H9 (cell line): Measurements from ENCODE around the gene GALNT17. TPM values are rescaled to one million over a fixed set of nuclear protein-coding genes. Genes with fewer than 3 reads are reported as not detected.

ENCODE experiments used
- DNase-seq: peaks from one replicate; pipeline ENCODE4 v3.0.0-alpha.2; 2017
- H2AFZ ChIP-seq: one replicate; pipeline ENCODE4 v1.6.1; 2013; ENCODE audit warnings: mild to moderate bottlenecking, low read length, control low read depth, moderate library complexity
- H2AK5ac ChIP-seq: 2 replicates; pipeline ENCODE4 v1.6.1; 2013; ENCODE audit warnings: low read length, control low read depth, mixed read lengths; ENCODE audit not compliant: insufficient read length
- H2BK120ac ChIP-seq: one replicate; pipeline ENCODE4 v1.6.1; 2013; ENCODE audit warnings: low read depth, mild to moderate bottlenecking, low read length, control low read depth, inconsistent platforms; ENCODE audit not compliant: poor library complexity, severe bottlenecking
- H2BK12ac ChIP-seq: 2 replicates; pipeline ENCODE4 v1.6.1; 2013; ENCODE audit warnings: low read length, control low read depth, mixed read lengths, low read depth; ENCODE audit not compliant: insufficient read length
- H2BK15ac ChIP-seq: 2 replicates; pipeline ENCODE4 v1.6.1; 2013; ENCODE audit warnings: low read depth, low read length, control low read depth
- H2BK20ac ChIP-seq: one replicate; pipeline ENCODE4 v1.6.1; 2013; ENCODE audit warnings: low read depth, mild to moderate bottlenecking, low read length, control low read depth, inconsistent platforms; ENCODE audit not compliant: poor library complexity, severe bottlenecking
- H2BK5ac ChIP-seq: 2 replicates; pipeline ENCODE4 v1.6.1; 2013; ENCODE audit warnings: low read length, control low read depth, mixed read lengths; ENCODE audit not compliant: insufficient read length
- H3K14ac ChIP-seq: 2 replicates; pipeline ENCODE4 v1.6.1; 2013; ENCODE audit warnings: low read length, control low read depth; ENCODE audit not compliant: insufficient read depth
- H3K18ac ChIP-seq: 2 replicates; pipeline ENCODE4 v1.6.1; 2013; ENCODE audit warnings: low read depth, mild to moderate bottlenecking, mixed read lengths, low read length, control low read depth; ENCODE audit not compliant: insufficient read length
- H3K23ac ChIP-seq: 2 replicates; pipeline ENCODE4 v1.6.1; 2013; ENCODE audit warnings: low read length, control low read depth, mixed read lengths, low read depth; ENCODE audit not compliant: insufficient read length
- H3K23me2 ChIP-seq: 2 replicates; pipeline ENCODE4 v1.6.1; 2013; ENCODE audit warnings: low read depth, mild to moderate bottlenecking, mixed read lengths, low read length, control low read depth; ENCODE audit not compliant: insufficient read length, poor library complexity, severe bottlenecking
- H3K27ac ChIP-seq: 2 replicates; pipeline ENCODE4 v1.5.1; 2013; ENCODE audit warnings: low read length, control low read depth, mixed read lengths, low read depth; ENCODE audit not compliant: insufficient read length
- H3K27me3 ChIP-seq: 2 replicates; pipeline ENCODE4 v1.6.1; 2013; ENCODE audit warnings: low read length, control low read depth, inconsistent platforms; ENCODE audit not compliant: insufficient read depth
- H3K4ac ChIP-seq: 2 replicates; pipeline ENCODE4 v1.6.1; 2013; ENCODE audit warnings: low read depth, mild to moderate bottlenecking, control low read depth, inconsistent platforms, low read length, moderate library complexity
- H3K4me1 ChIP-seq: 2 replicates; pipeline ENCODE4 v1.6.1; 2013; ENCODE audit warnings: low read length, control low read depth, inconsistent platforms; ENCODE audit not compliant: insufficient read depth
- H3K4me2 ChIP-seq: 2 replicates; pipeline ENCODE4 v1.6.1; 2013; ENCODE audit warnings: low read length, control low read depth, mixed read lengths; ENCODE audit not compliant: insufficient read length, insufficient read depth
- H3K56ac ChIP-seq: 2 replicates; pipeline ENCODE4 v1.6.1; 2013; ENCODE audit warnings: low read depth, mild to moderate bottlenecking, mixed read lengths, low read length, control low read depth; ENCODE audit not compliant: insufficient read length
- H3K79me1 ChIP-seq: 2 replicates; pipeline ENCODE4 v1.6.1; 2013; ENCODE audit warnings: low read depth, mild to moderate bottlenecking, moderate library complexity, low read length, control low read depth, inconsistent platforms; ENCODE audit not compliant: insufficient read depth, poor library complexity, severe bottlenecking
- H3K79me2 ChIP-seq: 2 replicates; pipeline ENCODE4 v1.6.1; 2013; ENCODE audit warnings: low read length, control low read depth, inconsistent platforms; ENCODE audit not compliant: insufficient read depth
- H3K9ac ChIP-seq: 2 replicates; pipeline ENCODE4 v1.6.1; 2013; ENCODE audit warnings: low read length, control low read depth, mixed read lengths; ENCODE audit not compliant: insufficient read length; ENCODE audit errors: extremely low read depth
- H3K9me3 ChIP-seq: one replicate; pipeline ENCODE4 v1.6.1; 2013; ENCODE audit warnings: low read depth, low read length, inconsistent platforms; ENCODE audit not compliant: control insufficient read depth
- H3T11ph ChIP-seq: one replicate; pipeline ENCODE4 v1.6.1; 2013; ENCODE audit warnings: mild to moderate bottlenecking, low read length, control low read depth, inconsistent platforms
- H4K20me1 ChIP-seq: one replicate; pipeline ENCODE4 v1.6.1; 2013; ENCODE audit not compliant: control insufficient read depth, insufficient read length, insufficient read depth
- H4K5ac ChIP-seq: 2 replicates; pipeline ENCODE4 v1.6.1; 2013; ENCODE audit warnings: low read depth, mild to moderate bottlenecking, mixed read lengths, low read length, control low read depth; ENCODE audit not compliant: insufficient read length
- H4K8ac ChIP-seq: replicated peaks from 2 replicates; pipeline ENCODE4 v1.6.1; 2013; ENCODE audit warnings: low read length, control low read depth, mixed read lengths, low read depth; ENCODE audit not compliant: insufficient read length
- H4K91ac ChIP-seq: 2 replicates; pipeline ENCODE4 v1.6.1; 2013; ENCODE audit warnings: low read depth, mild to moderate bottlenecking, moderate library complexity, mixed read lengths, low read length, control low read depth; ENCODE audit not compliant: insufficient read length
- H3K27ac Mint-ChIP-seq, 3 experiments: 2 replicates in 2 of 3; 3 replicates in 1 of 3; pipeline ENCODE4 v1.8.0; 2020 to 2021; ENCODE audit warnings: mixed read lengths in 3 of 3, mild to moderate bottlenecking in 1 of 3, moderate library complexity in 1 of 3
- H3K27me3 Mint-ChIP-seq: 2 replicates; pipeline ENCODE4 v1.8.0; 2021; ENCODE audit warnings: low read depth, mild to moderate bottlenecking, moderate library complexity, mixed read lengths
- H3K36me3 Mint-ChIP-seq, 3 experiments: 2 replicates in 2 of 3; 3 replicates in 1 of 3; pipeline ENCODE4 v1.8.0; 2020 to 2021; ENCODE audit warnings: low read depth in 3 of 3, mixed read lengths in 3 of 3; ENCODE audit not compliant: insufficient read depth in 1 of 3
- H3K4me1 Mint-ChIP-seq, 2 experiments: 2 replicates each; pipeline ENCODE4 v1.8.0; 2020; ENCODE audit warnings: mixed read lengths in 2 of 2
- H3K4me3 Mint-ChIP-seq, 2 experiments: 2 replicates in 1 of 2; 3 replicates in 1 of 2; pipeline ENCODE4 v1.8.0; 2020 to 2021; ENCODE audit warnings: mild to moderate bottlenecking in 2 of 2, mixed read lengths in 2 of 2, moderate library complexity in 1 of 2
- H3K9me3 Mint-ChIP-seq, 2 experiments: 2 replicates in 1 of 2; 3 replicates in 1 of 2; pipeline ENCODE4 v1.8.0; 2020; ENCODE audit warnings: mild to moderate bottlenecking in 2 of 2, mixed read lengths in 2 of 2, moderate library complexity in 1 of 2
- CTCF ChIP-seq: fragments of 200-600 bp; sonication (generic); conservative IDR thresholded peaks from 3 replicates; pipeline ENCODE4 v1.8.0; 2021; ENCODE audit warnings: antibody characterized with exemption, mild to moderate bottlenecking
- WGBS: extraction: QIAGEN DNeasy Blood & Tissue Kit; methylation state at CpG from one replicate; pipeline ENCODE4 v1.1.7; 2013; ENCODE audit warnings: missing lambda C conversion rate, low lambda C conversion rate, mixed read lengths; ENCODE audit not compliant: insufficient read length; ENCODE audit errors: extremely low coverage; 5-methylcytosine and 5-hydroxymethylcytosine counted together
- total RNA-seq: library from RNA; stranded (reverse); gene quantifications from 2 replicates; pipeline ENCODE4 v1.2.1, GENCODE V29; 2021

The GALNT17 gene
- total RNA-seq, 1 experiment from 2014 or later, result 43.2 TPM

GRCh38 chr7:71727347-71727746, 595.4 kb downstream of the GALNT17 start:
- Histone ChIP-seq H3T11ph (no peak overlapping the region), H3K18ac (no peak overlapping the region), H2BK12ac (no peak overlapping the region), H2AFZ (no peak overlapping the region), H3K27ac (no peak overlapping the region), H3K4ac (no peak overlapping the region), H3K4me1 (no peaks in the 10 kb centered on the region), H3K14ac (no peak overlapping the region), H3K79me2 (no peaks in the 10 kb centered on the region), H2BK120ac (no peak overlapping the region), H3K27me3 (no peaks in the 10 kb centered on the region), H2BK5ac (no peak overlapping the region), H3K9ac (no peak overlapping the region), H3K23ac (no peak overlapping the region), H4K20me1 (no peaks in the 10 kb centered on the region), H2AK5ac (no peak overlapping the region), H3K9me3 (no peaks in the 10 kb centered on the region), H4K8ac (no peak overlapping the region), H2BK20ac (no peak overlapping the region), H3K4me2 (no peak overlapping the region), H3K79me1 (no peaks in the 10 kb centered on the region), H3K56ac (no peak overlapping the region), H3K23me2 (no peaks in the 10 kb centered on the region), H2BK15ac (no peak overlapping the region), H4K5ac (no peak overlapping the region), H4K91ac (no peak overlapping the region)
- TF ChIP-seq CTCF, result no peak
- Mint-ChIP-seq H3K4me1 (peaks cover 3 to 6% of the 10 kb centered on the region in 2 experiments), H3K36me3 (peaks cover 0 to 15% (median 8%) of the 10 kb centered on the region in 3 experiments; a peak in 5 of 7 replicates), H3K27me3 (no peaks in the 10 kb centered on the region; the same call in 1 of the 2 replicates), H3K9me3 (peaks cover 8% of the 10 kb centered on the region in 2 experiments), H3K4me3 (no peak overlapping the region), H3K27ac (no peak overlapping the region)
- no peak for DNase-seq
- WGBS, result no CpG with 5 or more reads among the region's 1 CpG
